SIG-M5 treated with dmso at 0.1 percent for 504 hours (cell line): Measurements from ENCODE around the gene PEX16.
A peak's percentile ranks its signal among the peaks of the same experiment; 100 is the strongest.
"Not testable (repeated sequence)": the region's sequence is repeated elsewhere in the genome, so short reads cannot be mapped to it uniquely, and the experiment has no call there.

ENCODE experiments used
- DNase-seq: peaks from one replicate; lab custom pipeline; 2025; ENCODE audit not compliant: unreplicated experiment; lab: John Stamatoyannopoulos, UW

PEX16 gene

GRCh38 chr11:45918962-45919675 is 1.4 kb upstream of the PEX16 start:
- DNase-seq: no peak

DNA sequence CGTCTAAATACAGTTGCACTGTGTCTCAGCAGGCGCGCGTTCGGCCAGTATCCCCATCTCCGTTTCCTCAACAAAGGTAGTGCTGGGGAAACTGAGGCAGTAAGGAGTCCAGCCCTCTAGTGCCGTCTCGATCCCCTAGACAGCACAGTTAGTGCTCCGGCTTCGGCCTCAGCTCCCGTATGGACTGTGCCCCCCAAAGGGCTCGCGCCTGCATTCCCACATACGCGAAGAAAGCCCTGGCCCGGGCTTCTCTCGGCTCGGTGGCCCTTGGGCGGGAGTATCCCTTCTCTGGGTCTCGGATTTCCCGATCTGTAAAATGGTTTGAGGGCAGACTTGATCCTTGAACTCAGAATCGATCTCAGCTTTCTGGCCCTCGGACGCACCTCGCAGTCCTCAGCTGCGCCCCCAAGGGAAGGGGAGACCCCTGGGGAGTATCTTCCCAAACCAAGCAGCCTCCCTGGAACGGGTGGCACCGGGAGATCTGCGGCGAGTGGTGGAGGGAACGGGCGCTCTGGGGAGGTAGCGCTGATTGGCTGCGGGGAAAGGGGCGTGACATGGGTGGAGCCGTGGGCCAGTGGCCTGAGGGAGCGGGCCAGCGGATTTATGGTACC is 759 bp upstream of the PEX16 start:
- peak; percentile 65 for DNase-seq

- DNase-seq: no peak
These were observed 423 bp downstream of the PEX16 start for GRCh38 chr11:45917286-45917622.

DNA sequence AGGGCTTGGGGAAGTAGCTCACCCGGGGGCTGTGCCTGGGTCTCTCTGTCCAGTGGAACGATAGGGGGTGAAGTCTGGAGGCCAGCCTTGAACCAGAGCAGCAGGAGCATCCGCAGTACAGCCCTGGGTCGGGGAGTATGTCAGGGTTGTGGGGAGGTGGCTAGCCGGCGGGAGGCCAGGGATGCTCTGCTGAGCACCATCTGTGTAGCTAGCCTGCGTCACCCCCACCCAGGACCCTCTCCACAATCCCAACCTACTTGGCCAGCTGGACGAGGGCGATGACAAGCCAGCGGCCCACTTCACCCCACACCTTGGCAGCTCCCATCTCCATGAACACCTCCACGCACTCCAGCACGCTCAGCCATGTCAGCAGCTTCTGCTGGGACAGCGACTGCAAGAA is 2.2 kb downstream of the PEX16 start:
- DNase-seq: no peak

DNA sequence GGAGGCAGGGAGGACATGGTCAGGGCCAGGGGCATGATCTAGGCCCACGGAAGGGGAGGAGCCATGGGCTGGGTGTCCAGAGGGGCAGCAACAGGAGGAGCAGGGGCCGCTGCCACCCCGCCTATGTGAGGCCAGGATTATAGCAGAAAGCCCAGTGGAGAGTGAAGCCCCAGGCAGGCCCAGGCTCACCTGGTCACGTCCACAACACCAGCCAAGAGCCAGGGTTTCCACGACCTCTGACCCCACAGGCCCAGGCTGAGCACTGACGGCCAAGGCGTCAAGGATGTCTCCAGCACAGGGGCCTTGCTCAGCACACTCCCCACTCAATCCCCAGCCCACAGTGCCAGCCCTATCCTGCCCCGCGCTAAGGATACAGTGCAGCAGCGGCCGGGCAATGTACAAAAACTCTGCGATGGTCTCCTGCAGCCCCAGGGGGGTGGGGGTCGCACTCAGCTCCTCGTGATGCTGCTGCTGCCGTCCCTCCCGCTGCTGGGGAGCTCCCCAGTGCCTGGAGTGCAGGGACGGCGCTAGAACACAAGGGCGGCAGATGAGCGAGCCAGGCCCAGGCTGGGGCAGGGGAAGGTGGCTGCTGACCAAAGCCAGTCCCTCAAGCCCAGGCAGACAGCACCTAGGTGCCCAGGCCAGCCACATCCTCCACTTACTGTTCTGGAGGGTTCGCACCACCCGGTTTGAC is 3.6 kb downstream of the PEX16 start:
- no peak for DNase-seq

GRCh38 chr11:45913514-45913913 is 4.2 kb downstream of the PEX16 start:
- DNase-seq: no peak

- no peak for DNase-seq
These were observed 7.1 kb downstream of the PEX16 start for GRCh38 chr11:45910623-45911022.

DNA sequence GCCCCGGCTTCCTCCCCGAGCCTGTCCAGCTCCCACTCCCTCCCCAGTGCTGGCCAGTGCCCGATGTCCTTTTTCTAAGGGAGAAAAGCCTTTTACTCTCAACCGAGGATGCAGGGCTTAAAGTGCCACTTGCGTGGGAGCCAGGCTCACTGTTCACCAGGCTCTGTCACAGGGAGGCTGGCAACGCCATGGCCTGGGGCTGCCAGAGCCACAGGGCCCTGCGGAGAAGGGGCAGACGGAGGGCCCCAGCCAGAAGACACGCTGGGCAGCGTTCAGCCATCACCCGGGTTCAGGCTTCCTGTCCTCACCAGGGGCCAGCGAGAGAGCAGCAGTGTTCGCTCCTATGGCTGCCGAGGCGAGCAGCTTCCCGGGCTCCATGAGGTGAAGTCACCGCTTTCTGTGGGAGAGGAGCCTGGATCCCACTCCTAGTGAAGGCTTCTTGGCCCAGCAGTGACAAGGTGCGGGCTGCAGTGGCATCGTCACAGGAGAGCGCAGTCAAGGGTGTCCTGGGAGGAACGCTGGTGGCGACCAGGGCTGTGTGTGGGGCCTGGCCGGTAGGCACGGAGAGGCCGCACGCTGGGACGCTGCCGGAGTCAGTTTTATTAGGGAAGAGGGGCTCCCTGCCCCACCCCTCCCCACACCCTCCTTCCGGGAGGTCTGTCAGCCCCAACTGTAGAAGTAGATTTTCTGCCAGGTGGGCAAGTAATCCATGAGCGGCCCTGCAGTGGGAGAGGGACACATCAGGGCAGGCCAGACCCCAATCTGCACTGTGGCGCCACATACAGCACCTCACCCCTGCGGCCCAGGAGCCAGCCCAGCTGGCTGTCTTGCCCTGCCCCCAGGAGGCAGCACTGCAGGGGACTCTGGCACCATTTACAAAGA is 7.8 kb downstream of the PEX16 start:
- no peak for DNase-seq

DNA sequence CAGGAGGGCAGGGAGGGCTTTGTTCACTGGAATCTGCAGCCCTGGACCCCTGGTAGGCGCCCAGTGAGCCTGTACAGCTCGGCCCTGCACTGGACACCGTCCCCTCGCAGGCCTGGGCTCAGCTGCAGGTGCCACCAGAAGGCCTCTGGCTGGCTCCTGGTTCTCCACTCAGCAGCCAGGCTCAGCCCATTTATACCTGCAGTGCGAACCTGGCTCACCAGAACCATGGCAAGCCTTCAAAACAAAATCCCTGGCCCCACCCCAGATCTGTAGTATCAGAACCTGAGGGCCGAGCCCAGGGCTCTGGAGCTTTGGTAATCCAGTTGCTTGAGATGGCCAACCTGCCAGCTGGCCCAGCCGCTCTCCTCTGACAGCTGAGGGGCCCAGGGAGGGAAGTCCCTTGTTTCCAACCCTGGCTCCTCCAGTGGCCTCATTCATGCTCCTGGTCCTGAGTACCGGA is 9.7 kb downstream of the PEX16 start:
- no peak for DNase-seq

DNA sequence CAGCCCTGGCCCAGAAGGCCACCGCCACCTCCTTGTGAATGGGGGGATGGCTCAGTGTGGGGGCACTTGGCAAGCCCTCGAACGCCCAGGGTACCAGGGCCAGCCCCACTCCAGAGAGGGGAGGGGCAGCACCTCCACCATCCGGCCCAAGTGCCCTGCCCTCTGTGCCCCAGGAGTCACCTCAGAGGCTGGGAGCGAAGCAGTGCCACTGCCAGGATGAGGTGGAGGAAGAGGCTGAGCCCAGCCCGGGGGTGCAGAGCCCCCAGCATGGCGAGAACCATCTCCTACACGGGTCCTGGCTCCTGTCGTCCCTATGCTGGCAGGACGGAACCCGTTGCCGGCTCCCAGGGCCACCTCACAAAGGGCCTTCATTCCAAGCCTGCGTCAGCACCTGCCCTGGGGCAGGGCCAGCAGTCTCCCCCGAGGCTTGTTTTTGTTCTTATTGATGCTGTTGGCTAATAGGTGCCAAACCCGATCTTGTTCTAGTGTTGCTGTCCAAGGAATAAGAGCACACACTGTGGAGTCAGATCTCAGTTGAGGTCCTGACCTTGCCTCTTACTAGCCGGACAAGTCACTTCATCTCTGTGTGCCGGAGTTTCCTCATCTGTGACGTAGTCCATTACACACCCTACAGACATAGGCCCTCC is 10.6 kb downstream of the PEX16 start, which contains the start of gene FREY1:
FREY1 (minus strand) TSS at position 307 of the 647 bp plus-strand sequence; CDS start at position 281, 26 bp downstream.
- no peak for DNase-seq

DNA sequence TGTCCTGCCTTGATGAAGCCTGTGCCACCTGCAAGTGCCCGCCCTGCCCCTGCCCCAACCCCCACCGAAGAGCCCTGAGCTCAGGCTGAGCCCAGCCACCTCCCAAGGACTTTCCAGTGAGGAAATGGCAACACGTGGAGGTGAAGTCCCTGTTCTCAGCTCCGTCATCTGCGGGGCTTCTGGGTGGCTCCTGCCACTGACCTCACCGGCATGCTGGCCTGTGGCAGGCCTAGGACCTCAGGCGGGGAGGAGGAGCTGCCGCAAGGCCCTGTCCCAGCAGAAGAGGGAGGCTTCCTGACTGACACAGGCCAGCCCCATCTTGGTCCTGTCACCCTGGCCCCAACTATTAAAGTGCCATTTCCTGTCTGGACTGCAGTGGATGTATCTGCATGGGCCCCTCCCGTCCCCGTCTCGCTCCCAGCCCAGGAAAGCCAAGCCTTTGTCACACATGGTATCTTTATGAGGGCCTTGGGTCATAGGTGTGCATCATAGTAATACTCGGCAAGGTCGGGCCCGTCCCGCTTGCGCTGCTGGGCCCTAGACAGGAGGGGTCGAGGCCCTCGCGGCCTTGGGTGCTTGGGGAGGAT is 11.5 kb downstream of the PEX16 start:
- DNase-seq: no peak

DNA sequence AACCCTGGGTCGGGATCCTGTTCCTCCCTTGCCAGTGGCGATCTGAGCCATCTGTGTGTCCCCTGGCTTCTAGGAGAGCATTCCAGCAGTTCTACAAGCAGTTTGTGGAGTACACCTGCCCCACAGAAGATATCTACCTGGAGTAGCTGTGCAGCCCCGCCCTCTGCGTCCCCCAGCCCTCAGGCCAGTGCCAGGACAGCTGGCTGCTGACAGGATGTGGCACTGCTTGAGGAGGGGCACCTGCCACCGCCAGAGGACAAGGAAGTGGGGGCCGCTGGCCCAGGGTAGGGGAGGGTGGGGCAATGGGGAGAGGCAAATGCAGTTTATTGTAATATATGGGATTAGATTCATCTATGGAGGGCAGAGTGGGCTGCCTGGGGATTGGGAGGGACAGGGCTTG is 12.1 kb downstream of the PEX16 start:
- DNase-seq: not testable (repeated sequence)

GRCh38 chr11:45905095-45905494 is 12.6 kb downstream of the PEX16 start:
- DNase-seq: no peak

DNA sequence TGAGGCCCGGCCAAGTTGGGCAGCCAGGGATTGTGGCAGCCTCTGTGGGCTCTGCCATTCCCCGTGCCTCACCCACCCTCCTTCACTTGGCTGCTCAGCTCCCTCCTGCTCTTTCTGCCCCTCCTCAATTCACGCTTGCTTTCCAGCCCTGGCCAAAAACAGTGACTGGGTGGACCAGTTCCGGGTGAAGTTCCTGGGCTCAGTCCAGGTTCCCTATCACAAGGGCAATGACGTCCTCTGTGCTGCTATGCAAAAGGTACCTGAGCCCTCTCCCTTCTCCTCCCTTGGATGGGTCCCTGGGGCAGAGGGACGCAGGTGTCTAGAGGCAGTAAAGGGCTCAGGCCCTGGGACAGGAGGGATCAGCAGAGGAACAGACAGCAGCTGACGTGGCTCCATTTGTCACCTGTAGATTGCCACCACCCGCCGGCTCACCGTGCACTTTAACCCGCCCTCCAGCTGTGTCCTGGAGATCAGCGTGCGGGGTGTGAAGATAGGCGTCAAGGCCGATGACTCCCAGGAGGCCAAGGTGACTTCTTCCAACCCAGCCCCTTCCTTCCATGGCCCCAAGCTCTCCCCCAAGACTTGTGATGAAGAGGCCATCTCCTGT is 13.3 kb downstream of the PEX16 start:
- no peak for DNase-seq

GRCh38 chr11:45902452-45903380 is 15.0 kb downstream of the PEX16 start:
- DNase-seq: no peak

GRCh38 chr11:45901626-45902025 is 16.1 kb downstream of the PEX16 start:
- DNase-seq: no peak

GRCh38 chr11:45900916-45901617 is 16.6 kb downstream of the PEX16 start:
- no peak for DNase-seq

DNA sequence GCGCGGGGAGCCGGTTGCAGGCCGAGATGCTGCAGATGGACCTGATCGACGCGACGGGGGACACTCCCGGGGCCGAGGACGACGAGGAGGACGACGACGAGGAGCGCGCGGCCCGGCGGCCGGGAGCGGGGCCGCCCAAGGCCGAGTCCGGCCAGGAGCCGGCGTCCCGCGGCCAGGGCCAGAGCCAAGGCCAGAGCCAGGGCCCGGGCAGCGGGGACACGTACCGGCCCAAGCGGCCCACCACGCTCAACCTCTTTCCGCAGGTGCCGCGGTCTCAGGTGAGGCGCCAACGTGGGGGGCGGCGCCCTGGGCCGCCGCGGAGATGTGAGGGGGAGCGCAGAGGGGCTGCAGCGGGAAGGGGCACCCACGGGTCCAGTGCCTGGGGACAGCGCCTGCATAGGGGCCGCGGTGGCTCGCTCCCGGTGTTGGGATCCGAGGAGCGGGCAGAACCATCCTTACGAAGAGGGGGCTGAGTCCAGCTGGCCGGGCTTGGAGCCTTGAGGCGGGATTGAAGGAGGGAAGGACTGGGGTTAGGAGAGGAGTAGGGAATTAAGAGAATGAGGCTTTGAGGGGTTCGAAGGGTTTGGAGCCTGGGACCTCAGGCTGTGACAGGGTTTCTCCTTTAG is 17.4 kb downstream of the PEX16 start:
- DNase-seq: not testable (repeated sequence)
